Activated CD4-positive, alpha-beta T cell treated with anti-CD3 and anti-CD28 coated beads, Interleukin-2, amount 50 U/mL, for 4 hours (primary cell): ENCODE data around the gene THADA.

Experiments
- DNase-seq, 2 experiments: peaks; one replicate each; pipeline ENCODE4 v3.0.0-alpha.2; 2020

THADA gene

DNA sequence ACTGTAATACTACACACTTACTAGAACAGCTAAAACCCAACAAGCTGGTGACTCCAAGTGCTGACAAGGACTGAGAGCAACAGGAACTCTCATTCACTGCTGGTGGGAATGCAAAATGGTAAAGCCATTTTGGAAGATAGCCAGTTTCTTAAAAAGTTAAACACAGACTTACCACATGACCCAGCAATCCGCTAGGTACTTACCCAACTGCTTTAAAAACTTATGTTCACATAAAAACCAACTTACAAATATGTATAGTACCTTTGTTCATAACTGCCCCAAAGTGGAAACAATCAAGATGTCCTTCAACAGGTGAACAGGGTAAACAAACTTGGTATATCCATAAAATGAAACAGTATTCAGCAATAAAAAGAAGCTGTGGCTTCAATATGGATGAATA lies 216.3 kb downstream of the THADA start:
- no peak for DNase-seq

DNA sequence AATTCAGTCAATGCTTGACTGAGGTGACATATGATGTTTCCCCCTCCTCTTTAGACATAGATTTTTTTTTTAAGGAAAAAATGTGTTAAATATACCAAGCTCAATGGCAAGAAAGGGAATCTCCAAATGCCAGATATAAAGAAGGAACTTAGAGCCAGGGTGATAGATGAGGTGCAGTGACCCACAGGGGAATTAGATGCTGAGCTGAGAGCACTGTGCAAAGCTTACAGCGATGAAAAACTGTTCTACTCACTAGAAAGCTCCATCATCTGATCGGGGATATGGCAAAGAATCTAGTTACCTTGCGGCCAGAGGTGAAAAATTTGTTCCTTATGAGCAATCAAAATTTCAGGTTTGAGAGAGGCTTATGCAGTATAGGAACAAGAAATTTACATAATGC lies 218.5 kb downstream of the THADA start:
- no peak for DNase-seq

DNA sequence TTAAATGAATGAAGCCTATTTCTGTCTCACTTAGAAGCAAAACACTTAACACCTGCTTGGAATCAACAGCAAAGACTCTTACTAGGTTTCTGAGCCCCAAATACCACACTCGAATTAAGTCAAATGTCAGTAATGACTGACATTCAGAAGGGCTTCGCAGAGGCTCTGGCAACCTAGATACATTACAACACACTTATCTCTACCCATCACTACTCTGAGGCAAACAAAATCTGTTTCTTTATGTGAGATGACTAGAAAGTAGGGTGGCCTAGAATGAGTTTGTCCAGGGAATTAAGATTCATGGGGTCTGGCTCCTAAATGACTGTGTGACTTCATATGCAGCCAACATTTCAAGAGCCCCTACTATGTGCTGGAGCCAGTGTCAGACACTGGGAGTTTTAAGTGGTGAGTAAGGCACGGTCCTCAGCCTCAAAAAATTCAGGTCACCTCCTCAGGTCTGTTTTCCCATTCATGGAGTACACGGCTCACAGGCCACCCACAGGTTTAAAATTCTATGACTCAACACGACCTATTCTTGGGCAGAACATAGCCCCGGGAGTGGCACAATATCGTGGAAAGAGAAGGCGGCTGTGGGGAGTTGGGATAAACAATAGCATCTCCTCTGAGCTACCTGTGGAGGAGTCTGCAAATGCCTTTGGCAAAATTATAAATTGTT lies 219.2 kb downstream of the THADA start:
- no peak for DNase-seq

DNA sequence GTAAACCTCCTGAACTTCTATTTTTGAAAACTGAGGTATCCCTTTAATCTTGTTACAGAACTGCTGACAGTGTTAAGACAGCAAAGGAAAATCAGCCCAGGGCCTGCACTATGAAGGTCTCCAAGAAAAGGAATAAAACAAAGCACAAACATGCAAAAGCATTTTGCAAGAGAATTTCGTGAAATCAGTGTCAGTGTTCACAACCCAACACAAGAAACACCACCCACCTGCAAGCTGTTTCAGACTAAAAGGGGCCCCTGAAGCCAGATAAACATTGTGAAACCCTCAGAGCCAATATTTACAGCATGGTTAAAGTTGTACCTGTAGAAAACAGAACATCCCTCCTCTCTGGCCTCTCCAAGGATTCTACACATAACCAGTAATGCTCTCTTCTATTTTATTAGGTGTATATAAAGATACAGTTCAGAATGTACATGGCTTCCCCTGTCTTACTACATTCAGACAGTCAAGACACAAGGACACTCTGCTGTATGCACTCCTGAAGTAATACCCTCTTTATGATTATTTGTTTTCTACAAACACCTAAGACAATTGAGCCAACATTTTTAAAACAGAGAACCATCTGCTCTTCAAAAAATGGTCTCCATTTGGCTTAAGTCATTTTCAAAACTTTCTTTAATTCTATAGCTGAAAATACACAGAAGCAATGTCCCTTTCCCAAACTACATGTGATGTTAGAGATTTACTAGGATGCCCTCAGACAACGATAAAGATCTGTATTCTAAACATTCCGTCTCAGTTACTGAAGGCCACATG lies 219.9 kb downstream of the THADA start:
- no peak for DNase-seq

DNA sequence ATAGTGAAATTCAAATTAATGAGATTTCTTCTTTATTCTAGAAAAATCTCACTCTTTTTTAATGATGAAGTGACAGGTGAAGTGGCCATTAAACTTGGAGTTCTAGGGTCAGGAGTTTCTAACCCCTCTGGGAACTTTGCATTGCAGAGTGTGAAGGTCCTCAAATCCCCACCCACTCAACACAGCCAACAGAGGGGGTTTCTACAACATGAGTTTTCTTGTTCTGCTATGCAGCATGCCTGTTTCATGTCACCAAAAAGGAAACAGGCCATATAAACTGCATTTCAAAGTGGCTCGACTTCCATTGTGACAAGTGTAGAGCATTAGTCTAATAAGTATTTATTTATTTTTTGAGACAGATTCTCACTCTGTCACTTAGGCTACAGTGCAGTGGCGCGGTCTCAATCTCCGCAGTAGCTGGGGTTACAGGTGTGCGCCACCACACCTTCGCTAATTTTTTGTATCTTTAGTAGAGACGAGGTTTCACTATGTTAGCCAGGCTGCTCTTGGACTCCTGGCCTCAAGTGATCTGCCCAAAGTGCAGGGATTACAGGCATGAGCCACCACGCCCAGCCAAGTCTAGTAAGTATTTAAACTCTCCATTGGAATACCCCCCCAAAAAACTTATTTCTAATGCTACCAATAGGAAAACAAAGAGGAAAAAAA lies 223.3 kb downstream of the THADA start:
- no peak for DNase-seq

DNA sequence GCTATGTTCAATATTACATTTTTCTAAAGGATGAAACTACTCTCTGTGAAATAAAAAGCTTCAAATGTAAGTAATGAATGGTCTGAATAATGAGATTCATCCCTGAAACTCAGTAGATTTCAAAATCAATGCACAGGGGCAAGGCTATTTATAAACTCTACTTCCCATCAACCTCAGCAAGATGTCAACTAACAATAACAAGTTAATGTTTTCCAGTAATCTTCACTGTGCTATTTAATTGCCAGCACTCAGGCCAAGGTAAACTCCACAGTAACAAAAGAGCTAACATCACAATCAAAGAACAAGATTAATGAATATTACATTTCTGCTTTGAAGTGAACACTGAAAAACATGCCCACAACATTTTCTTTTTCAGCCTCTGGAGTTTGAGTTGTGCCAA lies 225.1 kb downstream of the THADA start:
- no peak for DNase-seq

DNA sequence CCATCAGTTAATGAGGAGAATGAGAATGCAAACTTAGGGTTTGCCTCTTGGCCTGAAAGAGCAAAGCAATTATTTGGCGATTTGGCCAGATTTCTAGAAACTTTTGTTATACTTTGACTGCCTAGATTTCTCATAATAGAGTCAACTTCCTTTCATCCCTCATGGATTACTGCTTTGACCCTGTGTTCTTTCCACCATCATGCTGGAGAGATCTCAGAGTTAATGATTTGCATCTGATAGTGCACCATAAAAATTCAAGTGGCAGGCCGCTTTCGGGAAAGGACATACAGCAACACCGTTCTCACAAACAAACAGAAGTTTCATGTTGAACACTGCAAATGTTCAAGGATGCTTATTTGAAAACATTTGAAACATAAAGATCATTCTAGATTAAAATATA lies 225.7 kb downstream of the THADA start:
- DNase-seq = no peak

DNA sequence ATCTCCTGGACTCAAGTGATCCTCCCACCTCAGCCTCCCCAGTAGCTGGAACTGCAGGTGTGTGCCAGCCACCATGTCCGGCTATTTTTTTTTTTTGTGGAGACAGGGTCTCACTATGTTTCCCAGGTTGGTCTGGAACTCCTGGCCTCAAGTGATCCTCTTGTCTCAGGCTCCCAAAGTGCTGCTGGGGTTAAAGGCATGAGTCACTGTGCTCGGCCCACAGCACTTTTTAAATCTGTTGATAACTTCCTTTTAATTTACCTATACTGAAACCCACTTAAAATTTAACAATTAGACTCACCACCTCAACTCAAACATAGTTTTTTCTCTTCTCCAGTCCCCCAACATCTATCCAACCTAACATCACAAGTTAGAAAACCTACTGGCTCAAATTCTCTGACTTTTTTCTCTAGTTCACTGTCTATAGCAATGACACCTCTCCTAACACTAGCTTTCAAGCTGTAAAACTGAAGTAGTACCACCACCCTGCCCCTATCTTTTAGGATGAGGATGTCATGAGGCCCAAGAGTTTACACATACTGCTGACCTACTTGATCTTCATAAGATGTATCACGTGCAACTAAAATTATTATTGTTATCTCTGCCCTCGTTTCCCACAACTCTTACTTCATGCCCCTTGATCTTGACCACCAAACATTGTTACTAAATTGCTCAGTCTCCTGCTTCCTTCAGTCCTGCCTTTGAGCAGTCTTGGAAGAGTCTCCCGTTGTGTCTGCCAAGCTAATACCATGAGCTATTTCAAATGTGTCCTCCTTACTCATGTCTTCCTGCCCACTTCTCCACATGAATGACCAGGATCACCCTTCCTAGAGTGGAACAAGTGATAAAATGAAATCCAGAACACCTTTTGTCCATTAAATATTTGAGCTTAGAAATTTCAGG lies 227.1 kb downstream of the THADA start:
- DNase-seq = no peak

DNA sequence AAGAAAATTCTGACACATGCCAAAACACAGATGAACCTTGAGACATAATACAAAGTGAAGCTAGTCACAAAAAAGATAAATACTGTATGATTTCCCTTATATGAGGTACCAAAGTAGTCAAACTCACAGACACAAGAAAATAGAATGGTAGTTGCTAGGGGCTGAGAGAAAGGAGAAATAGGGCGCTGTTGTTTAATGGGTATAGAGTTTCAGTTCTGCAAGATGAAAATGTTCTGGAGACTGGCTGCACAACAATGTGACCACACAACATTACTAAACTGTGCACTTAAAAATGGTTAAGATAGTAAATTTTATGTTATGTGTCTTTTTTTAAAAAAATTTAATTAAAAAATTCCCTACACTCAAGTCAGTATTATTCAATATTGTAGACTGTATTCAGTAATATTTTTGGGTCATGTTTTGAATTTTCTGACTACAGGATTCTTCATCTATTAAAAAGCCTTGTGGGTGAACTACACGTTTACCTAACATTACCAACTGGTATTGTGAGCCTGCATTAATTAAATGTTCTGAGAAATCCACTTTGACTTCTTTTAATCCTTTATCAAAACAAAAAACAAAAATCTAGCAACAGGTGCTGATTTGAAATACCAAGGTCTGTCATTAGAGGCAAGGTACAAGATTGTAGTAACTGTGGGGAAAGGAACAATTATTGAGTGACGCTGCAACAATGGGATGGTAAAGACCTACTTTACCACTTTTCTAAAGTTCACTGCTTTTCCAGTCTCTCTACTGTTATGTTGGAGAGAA lies 228.6 kb downstream of the THADA start:
- DNase-seq = no peak

DNA sequence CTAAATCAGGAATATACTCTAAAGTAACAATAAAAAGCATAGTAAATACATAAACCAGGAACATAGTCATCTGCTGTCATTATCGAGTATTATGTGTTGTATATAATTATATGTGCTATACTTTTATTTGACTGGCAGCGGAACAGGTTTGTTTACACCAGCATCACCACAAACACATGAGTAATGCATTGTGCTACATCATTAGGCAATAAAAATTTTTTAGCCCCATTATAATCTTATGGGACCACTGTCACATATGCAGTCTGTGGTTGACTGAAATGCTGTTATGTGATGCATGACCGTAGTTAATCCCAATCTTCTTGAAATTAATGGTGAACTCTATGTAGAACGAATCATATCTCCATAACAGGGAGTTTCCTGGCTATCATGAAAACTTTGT lies 232.7 kb downstream of the THADA start:
- DNase-seq = no peak

DNA sequence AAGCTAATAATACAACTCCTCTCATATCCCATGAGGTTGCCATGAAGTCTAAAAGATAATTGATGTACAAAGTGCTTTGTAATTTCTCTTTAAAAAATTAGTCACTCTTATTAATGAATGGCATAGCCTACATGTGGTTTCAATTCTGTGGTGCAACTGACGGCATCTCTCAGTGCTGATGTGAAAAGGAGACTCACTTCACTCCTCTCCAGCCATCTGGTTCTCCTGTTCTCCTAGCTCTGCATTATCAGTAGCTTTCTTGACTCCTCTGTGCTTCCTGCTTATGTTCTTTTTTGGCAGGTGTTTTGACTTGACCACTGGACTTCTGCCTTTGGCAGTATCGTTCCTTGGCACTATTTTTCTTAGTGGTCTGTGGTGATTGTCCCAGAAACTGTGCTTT lies 234.6 kb downstream of the THADA start:
- DNase-seq = no peak

DNA sequence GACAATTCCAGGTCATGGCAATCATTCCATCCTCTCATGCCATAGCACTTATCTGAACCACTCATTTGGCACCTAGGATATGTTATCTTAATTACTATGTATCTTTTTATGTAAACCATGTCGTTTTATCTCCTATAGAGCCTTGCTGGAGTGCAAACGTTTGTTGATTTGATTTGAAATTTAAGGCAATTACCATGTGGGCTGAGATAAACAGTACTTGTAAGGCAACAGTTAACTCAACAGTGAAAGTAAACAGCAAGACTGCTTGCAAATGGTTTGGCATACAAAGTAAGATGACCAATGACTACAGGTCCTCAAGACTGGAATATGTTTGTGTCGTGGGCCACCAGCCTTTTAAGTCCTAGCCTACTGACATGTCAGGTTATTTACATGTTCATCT lies 235.7 kb downstream of the THADA start:
- no peak for DNase-seq

DNA sequence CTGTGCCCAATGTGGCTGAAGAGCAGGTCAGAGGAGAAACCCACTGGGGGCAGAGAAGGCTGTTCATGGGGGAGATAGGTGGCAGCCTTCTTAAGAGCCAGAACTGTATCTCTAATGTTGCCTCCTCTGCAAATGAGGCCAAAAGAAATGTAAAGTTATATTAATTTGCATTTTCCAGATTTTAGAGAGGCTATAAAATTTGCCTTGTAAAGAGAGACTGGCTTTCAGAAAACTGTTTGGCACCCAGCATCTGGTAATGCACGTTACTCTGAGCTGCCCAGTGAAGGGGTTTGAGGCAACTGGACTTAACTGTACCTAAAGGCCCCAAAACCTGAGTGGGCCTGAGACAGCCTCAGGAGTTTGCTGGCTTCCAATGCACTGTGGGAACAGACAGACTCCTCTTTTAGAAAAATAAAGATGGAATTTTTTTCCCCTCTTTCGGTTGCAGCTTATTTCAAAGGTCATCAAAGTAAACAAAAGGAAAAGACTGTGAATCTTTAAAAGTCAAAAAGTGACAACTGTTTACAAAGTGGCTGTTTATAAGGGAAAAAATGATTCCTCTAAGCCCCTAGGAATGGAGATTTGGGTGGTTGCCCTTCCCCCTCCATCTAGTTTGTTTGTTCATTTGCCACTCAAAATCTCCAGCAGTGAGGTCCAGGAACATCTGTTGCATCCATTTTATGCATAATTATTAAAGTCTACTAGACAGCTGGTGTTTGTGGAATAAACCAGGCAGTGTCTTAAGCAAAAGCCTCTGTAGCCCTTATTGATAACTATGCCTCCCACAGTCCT lies 237.2 kb downstream of the THADA start:
- DNase-seq = no peak

DNA sequence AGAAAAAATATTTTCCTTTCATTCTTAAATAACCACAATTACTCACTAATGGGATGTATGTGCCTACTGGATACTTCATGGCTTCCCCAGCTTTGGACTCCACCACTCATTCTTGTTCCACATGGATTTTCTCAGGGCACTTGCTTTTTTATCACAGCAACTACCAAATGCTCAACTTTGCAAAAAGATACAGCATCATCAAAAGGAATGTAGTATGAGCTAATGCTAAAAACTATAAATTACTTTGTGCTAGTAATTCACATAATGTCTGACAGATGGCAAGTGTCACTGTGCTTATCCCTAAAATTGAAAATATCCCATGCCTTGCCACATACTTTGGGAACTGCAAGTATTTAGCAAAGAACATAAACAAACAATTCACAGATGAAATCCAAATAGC lies 239.1 kb downstream of the THADA start:
- DNase-seq = no peak

DNA sequence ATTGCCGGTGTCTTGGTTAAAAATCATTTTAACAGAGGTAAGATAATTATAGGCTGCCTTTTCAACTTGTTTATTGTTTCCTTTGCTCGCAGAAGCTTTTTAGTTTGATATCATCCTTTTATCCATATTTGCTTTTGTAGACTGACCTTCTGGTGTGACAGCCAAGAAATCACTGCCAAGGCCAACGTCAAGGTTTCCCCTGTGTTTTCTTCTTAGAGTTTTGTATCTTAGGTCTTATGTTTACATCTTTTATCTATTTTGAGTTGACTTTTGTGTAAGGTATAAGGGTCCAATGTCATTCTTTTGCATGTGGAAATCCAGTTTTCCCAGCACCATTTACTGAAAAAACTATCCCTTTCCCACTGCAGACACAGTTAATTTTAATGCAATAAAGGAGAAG lies 240.4 kb downstream of the THADA start:
- DNase-seq = no peak

DNA sequence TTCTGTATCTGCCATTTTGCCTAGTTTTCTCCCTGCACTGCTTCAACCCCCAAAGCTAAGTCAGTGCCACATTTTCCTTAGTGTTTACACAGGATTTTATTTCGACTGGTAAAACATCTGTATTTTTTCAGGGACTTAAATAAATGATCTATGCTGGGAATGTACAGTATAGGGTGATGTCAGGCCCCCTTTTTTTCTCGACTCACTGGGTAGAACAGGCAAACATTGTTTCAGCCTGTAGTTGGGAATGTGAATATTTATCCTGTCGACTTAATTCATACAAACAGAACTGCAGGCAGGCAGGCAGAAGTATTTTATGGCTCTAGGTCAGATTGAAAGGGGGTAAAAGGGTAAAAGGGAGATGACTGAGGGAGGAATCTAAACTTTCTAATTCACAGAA lies 245.9 kb downstream of the THADA start:
- no peak for DNase-seq

DNA sequence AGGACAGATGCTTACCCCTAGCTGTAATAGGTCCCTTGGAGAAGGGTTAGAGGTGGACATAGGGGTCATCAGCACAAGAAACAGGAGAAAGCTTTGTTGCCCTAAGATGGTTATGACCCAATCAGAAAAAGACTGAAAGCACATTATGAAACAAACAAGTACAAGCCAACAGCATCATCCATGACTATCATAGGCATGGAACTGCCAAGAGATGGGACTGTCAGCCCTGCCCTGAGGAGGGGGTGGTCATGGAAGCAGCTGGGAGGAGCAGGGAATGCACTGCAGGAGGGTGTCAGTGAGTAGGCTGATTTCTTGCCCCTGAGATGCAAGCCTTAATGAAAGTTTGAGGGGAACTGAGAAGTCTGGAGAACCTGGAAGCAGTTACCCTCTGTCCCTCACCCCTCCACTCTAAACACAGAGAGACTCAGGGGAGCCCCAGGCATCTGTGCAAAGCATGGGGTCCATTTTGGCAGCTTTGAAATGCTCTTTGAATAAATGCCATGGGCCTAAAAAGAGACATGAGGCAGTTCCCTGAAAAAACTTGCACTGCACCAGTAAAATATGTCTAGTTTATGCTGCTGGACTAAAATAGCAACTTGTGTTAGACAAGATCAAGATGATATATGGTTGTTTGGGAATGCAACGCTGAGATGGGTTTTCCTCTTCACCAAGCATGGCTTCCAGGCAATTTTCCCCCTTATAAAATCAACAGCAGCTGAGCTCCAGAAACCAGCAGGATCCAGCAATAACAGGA lies 246.8 kb downstream of the THADA start:
- no peak for DNase-seq

DNA sequence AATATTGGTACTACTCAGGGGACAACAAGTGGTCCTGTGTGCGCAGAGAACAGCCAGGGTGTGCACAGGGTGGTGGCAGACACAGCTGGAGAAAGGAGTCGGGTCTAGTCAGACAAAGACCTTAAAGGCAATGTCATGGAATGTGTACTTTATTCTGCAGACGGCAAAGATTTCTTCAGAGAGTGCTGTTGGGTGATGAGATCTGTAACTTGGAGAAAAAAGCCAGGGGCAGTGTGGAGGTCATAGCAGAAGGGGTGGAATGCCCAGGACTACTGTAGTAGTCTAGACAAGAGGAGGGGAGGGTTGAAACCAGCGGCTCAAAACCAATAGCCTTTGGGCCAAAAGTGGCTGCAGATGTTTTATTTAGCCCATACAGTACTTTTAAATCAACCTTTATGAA lies 248.1 kb downstream of the THADA start:
- no peak for DNase-seq

DNA sequence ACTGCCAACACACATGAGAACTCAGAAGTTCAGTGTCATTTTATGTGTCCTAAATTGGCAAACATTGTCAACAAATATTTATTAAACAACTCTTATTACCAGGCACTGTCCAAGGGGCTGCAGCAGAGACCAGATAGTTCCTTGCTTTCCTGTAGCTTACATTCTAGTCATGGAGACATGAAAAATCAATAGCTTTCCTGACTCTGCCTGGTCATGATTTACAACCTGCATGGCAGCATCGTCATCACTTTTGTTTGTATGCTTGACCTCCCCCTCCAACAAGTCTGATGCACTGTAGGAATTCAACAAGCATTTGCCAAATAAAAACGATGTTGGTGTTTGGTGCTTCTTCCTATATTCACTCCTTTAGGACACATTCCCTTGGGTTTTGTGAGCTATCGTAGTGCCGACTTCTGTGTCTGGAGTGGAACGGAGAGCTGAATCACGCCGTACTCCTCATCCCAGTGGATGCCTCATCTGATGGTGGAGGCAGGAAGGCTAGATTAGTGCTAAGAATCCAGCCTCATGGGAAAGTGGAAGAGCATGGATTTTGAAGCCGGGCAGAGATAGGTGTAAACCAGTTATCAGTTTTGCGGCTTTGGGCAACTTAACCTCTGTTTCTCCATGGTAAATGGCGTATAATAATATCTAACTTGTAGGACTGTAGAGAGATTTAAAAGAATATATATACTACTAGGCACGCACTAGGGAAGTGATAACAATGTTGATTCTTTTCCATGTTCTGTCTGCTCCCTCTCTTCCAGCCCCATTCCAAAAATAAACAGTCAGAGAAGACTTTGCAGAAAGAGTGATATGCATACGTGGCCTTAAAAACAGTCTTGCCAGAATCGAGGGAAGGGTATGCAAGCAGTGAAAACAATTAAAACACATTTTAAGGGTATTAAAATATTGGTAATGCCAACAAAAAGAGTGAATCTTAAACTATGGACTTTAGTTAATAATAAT lies 249.0 kb downstream of the THADA start:
- no peak for DNase-seq

DNA sequence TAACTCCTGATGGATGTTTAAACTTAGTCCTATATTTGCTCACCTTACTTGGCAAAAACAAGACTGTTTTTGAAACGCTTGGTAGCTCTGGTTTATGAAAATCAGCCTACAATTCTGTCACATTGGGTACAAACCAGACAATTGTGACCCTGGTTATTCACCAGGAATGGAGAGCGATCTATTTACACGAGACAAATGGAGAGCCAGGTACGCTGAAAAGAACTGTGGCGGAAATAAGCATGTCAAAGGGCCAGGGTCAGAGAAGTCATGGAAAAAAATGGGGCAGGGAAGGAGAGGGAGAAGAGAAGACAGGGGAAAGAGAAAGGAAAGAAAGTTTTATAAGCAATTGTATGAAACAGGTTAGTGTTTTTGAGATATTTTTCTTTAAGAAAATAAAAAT lies 250.0 kb downstream of the THADA start:
- DNase-seq = no peak
